ENCODE data around the gene ASPSCR1.

DNA sequence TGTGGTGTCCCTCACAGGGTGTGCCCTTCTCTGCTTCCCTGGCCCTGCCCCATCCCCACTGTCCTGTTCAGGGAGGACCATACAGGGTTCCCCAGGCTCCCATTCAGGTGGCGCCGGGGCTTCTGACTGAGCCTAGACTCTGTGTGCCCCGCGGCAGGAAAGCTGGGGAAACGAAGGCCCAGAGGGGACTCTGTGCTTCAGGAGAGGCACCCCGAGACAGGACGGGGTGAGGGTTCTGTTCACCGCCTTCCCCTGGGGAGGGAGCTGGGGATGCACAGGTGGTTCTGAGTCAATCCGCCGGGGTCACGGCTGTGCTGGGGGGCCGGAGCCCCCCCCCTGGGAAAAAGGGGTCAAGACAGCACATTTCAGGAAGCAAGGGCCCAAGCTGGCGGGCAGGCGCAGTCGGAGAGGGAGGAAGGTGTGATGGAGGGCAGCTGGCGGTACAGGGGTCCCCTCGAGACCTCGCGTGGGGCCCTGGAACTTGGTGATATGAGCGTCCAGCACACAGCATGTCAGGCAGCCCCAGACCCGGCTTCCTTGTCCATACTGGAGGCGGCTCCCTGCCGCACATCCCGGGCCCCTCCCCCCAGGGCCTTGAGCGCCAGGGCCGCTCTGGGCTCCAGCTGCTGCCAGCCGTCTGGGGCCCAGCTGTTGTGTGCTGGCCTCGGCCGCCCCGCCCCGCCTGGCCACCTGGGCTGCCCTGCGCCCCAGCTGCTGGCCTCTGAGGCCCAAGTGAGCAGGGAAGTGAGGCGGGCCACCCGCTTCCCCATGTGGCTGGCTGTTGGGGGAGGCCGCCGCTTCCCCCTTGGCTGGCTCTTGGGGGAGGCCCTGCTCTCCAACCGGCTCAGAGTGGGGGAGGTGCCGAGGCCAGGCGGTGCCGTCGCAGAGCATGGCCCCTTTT lies 10.8 kb upstream of the ASPSCR1 start:
- TF ChIP-seq POLR2A (IDR thresholded peaks at IDR 0.05): no peak
- TF ChIP-seq, protein P1, sequence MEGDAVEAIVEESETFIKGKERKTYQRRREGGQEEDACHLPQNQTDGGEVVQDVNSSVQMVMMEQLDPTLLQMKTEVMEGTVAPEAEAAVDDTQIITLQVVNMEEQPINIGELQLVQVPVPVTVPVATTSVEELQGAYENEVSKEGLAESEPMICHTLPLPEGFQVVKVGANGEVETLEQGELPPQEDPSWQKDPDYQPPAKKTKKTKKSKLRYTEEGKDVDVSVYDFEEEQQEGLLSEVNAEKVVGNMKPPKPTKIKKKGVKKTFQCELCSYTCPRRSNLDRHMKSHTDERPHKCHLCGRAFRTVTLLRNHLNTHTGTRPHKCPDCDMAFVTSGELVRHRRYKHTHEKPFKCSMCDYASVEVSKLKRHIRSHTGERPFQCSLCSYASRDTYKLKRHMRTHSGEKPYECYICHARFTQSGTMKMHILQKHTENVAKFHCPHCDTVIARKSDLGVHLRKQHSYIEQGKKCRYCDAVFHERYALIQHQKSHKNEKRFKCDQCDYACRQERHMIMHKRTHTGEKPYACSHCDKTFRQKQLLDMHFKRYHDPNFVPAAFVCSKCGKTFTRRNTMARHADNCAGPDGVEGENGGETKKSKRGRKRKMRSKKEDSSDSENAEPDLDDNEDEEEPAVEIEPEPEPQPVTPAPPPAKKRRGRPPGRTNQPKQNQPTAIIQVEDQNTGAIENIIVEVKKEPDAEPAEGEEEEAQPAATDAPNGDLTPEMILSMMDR (IDR thresholded peaks at IDR 0.05): no peak
